Stimulated activated CD4-positive, alpha-beta T cell treated with anti-CD3 and anti-CD28 coated beads, Interleukin-2, amount 100 ng/mL, for 24 hours (primary cell): ENCODE data around the gene RNU6-9.
A peak's percentile ranks its signal among the peaks of the same experiment; 100 is the strongest.

Experiments used
- DNase-seq, 2 donors: peaks; one replicate each; pipeline ENCODE4 v3.0.0-alpha.2; 2020

The RNU6-9 gene

DNA sequence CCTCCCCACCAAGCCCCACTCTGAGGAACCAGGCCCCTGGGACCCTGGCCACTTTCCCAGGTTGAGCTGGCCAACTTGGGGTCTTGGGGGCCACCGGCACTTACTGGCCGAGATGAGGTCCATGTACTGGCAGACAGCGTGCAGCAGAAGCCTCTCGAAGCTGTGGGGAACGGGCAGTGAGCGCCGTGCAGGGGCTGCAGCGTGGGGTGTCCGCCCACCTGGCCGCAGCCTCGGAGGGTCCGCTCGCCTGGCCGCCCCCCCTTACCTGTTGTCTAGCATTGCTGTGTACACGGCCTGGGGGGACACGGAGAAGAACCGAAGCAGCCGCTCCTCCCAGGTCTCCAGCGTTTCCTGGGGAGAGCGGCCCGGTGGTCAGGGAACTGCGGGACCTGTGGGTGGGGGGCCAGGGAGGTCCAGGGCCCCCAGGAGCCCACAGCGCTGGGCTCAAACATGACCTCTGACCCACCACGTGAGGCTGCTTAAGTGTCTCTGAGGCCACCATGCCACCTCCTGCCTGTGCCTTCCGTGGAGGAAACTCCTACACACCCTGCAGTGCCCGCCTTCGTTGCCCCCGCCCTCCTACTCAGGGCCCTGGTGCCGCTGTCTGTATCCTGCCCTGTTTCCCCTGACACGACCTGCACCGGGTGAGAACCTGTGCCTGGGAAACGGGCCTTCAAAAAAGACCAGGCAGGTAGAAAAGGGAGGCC is 6.2 kb downstream of the RNU6-9 start:
- no peak for DNase-seq

DNA sequence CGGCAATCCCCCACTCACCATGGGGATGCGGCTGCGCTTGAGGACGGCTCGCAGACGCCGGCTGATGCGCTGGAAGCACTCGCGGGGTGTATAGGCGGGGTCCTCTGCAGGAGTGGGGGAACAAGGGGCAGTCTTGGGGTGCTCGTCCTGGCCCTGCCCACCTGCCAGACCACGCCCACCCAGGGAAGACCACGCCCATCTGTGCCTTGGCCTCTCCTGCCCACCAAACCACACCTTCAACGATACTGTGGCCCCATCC is 6.7 kb downstream of the RNU6-9 start:
- DNase-seq: no peak

DNA sequence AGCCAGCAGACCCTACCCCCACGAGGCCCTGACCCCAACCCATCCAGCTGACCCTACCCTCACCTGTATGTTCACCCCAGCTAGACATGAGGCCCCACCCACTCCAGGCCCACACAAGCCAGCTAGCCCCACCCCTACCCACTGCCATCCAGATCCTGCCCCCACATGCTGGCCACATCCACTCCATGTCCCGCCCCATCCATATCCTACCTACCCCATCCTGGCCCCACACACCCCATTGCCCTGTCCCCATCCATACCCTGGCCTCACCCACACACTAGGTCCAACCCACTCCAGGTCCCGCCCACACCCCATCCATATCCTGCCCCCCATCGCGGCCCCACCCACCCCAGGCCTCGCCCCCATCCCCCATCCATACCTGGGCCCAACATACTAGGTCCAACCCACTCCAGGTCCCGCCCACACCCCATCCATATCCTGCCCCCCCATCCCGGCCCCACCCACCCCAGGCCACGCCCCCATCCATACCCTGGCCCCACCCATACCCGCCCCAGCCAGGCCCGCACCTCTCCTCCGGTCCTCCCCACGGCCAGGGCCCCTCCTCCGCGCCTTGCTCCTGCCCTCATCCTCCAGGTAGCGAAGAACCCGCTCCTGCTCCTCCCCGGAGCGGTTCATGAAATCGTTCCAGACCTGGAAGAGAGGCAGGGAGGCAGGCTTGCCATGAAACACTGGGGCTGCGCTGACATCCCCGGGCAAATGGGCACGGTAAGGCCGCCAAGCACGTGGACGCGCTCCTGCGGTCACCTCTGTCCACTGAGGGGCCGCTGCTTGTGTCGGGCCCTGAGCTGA is 7.2 kb downstream of the RNU6-9 start:
- DNase-seq: peak in 1 of 2 donors; percentile 33

DNA sequence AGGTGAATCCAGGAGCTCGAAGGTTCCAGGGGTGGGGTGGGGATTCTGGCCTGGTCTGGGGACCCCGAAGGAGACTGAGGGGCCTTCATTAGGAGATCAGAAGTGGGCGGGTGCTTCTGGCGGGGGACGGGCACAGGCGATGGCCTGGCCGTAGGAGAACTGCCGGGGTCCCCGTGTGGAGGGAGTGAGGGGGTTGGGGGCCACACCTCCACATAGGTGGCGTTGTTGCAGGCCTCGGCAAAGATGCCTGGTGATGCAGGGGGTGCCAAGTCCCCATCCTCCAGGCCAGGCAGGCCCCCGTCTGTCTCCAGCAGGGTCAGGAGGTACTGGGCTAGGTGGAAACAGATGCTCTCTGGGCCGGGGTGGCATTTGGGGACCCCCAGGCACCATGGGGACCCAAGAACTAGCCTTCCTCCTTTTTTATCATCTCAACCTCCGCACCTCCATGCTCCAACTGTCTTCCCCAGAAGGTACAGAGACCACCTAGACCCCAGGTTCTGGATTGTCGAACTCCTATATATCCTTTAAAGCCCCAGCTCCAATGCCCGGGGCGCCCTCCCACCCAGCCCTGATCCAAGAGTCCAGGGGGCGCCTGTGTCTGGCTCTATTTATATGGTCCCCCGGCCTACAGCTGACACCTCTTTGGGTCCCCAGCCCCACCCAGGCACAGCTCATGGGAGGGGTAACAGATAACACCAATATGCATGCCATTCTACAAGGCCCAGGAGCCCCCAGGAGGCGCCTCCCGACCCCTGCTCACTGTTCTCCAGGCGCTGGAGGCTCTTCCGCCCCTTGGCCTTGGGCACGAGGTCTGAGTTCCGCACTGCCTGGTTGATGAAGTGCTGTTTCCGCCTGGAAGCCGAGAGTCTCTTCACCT is 8.2 kb downstream of the RNU6-9 start:
- DNase-seq: no peak

DNA sequence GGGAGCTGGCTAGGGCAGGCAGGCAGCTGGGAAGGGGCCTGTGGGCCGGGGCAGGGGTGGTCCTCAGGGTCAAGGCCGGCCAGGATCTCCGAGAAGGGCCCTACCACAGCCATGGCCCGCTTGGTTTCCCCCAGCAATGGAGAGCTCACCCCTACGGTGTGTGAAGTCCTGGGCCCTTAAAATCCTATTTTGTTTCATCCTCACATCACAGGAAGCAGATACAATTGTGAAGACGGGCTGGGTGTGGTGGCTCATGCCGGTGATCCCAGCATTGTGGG is 8.7 kb downstream of the RNU6-9 start:
- DNase-seq: no peak

GRCh38 chr19:902446-903226 is 9.4 kb downstream of the RNU6-9 start:
- DNase-seq: no peak

DNA sequence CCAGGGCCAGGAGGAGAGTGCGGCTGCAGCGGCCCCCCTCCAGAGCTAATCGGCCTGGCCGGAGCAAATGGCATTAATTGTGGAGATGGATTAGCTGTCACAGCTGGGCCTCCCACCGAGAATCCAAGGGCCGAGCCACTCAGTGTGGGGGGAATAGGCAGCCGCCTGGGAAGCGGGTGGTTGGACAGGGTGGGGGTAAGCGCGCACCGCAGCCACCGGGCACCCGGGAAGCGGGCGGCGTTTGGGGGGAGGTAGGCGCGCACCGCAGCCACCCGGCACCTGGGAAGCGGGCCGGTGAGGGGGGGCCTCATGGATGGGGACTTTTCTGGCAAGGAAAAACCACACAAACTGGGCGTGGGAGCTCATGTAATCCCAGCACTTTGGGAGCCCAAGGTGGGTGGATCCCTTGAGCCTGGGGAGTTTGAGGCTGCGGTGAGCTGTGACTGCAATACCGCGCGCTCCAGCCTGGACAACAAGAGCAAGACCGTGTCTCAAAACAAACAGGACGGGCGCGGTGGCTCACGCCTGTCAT is 10.0 kb downstream of the RNU6-9 start:
- no peak for DNase-seq

- DNase-seq: no peak
Observed at GRCh38 chr19:904545-904944, 11.3 kb downstream of the RNU6-9 start.

DNA sequence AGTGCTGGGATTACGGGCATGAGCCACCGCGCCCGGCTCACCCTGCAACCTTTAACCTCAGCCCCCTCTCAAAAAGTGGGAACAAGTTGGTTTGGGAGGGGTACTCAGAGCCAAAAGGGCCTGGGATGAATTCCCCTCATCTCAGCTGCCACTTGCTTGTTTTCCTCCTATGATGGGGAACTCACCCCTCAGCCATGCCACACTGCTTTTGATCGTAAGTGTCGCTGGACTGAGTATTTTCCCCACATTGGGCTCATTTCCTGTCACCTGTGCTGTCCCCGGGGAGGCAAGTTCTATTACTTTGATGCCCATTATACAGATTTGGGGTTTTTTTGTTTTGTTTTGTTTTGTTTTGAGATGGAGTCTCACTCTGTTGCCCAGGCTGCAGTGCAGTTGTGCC is 13.2 kb downstream of the RNU6-9 start:
- DNase-seq: no peak

GRCh38 chr19:907183-907853 is 14.0 kb downstream of the RNU6-9 start:
- peak in 1 of 2 donors; percentile 29 for DNase-seq

DNA sequence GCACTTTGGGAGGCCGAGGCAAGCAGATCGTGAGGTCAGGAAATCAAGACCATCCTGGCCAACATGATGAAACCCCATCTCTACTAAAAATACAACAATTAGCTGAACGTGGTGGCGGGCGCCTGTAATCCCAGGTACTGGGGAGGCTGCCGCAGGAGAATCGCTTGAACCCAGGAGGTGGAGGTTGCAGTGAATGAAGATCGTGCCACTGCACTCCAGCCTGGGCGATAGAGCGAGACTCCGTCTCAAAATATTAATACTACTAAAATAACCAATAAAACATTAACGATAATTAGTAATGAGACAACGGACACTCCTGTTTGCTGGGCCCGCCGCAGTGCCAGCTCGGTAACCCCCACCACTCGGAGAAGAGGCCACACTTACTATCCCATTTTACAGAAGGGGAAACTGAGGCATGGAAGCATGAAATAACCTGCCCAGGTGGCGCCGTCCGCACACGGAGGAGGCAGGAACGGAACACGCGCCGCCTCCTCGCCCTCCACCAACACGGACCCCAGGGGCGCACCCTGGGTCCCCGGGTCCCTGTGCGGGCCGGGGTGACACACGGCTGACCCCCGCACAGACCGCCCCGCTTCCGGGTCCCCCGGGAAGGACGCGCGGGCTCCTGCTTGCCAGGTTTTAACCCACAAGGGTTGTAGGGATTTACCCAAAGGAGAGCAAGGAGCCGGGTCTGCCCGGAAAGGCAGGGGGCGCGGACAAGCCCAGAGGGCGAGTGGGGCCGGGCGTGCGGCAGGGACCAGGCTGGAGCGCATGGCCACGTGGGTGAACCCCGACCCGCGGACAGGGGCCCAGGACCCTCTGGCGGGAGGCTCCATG is 18.1 kb downstream of the RNU6-9 start:
- no peak for DNase-seq

DNA sequence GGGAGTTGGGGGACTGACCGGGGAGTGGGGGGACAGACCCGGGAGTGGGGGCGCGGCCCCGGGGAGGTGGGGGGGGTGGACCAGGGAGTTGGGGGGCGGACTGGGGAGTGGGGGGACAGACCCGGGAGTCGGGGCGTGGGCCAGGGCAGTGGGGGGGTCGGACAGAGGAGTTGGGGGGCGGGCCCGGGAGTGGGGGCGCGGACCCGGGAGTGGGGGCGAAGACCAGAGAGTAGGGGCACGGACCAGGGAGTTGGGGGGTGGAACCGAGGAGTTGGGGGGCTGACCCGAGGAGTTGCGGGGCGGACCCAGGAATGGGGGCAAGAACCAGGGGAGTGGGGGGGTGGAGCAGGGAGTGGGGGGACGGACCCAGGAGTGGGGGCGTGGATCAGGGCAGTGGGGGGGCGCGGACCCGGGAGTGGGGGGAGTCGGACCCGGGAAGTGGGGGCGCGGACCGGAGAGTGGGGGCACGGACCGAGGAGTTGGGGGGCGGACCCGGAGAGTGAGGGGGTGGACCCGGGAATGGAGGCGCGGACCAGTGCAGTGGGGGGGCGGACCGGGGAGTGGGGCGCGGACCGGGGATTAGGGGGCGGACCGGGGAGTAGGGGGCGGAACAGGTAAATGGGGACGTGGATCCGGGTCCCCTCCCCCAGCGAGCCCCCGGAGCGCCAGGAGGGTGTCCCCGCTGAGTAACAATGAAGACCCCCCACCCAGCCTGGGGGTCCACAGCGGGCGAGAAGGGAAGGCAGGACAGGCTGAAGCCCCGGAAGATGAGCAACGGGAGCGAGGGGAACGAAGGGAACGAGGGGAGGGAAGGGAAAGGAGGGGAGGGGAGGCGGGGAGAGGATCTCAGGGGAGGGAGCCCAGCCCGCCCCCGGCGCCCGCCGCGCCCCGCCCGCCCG is 19.1 kb downstream of the RNU6-9 start:
- peak; percentile 44 to 51 for DNase-seq

DNA sequence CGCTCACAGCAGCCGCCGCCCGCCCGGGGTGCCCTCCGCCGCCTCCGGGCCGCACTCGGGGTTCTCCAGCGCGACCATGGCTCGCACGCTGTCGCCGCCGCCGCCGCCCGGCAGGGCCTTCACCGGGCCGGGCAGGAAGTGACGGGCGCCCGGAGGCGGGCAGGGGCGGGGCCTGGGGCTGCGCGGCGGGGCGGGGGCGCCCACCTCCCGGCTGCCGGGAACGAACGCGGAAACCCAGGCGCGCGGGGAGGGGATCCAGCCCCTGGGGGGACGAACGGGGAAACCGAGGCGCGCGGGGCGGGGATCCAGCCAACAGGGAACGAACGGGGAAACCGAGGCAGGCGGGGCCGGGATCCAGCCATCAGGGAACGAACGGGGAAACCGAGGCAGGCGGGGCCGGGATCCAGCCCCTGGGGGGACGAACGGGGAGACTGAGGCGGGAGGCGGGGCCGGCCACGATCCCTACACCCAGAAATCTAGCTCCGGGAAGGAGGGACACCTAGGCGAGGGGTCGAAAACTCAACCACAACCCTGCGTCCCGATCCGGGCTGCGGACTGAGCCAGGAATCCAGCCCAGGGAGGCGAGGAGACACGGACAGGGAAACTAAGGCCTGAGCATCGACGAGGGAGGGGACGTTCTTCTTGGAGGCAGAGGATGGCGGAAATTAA is 19.9 kb downstream of the RNU6-9 start, which contains the start of gene R3HDM4:
Gene R3HDM4 (minus strand): TSS at position 140 of the 669 bp plus-strand sequence. CDS start 62 bp downstream, at position 78.
- DNase-seq: peak; percentile 84 to 89

DNA sequence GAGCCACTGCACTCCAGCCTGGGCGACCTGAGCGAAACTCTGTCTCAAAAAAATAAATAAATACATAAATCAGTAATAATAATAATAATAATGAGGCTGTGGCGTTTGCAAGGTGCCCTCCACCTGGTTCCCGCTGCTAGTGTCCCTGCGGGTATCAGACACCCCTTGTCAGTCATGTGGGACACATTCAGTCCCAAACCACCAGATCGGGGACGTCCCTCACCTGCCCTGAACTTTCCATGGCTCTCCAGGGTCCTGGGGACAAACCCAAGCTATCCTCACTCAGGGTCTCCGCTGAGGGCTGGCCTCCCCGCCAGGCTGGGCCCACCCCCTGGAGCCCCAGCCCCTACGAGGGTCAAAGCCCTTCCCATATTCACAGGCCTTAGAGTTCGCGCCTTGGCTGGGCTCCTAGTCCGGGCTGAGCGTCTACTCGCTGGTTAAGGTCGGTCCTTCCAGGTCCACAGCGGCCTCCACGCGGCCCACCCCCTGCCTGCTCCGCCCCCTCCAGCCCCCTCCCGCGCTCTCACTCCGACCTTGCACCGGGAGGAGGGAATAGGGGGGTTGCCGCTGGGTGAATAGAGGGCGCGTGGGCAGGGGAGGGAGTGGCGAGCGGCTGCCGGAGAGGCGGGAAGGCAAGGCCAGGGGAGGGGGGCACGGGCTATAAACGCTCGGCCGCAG is 23.5 kb downstream of the RNU6-9 start:
- peak; percentile 46 to 64 for DNase-seq

GRCh38 chr19:917323-918151 is 24.3 kb downstream of the RNU6-9 start, which contains the start of gene KISS1R:
TSS of gene KISS1R (plus strand) at chr19:917333. CDS start at chr19:917503, 170 bp downstream.
- peak; percentile 43 to 55 for DNase-seq

DNA sequence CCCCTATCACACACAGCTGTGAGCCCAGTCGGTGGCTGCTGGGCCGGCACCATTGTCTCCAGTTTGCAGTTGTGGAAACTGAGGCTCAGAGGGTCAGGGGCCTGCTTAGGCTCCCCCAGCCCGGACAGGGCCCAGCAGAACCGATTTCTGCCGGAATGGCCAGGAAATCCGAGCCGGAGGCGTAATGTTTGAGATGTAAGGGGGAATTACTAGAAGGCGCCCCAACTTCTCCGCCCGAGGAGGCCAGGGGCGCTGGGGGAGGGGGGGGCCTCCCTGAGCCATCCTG is 24.8 kb downstream of the RNU6-9 start:
- DNase-seq: no peak

DNA sequence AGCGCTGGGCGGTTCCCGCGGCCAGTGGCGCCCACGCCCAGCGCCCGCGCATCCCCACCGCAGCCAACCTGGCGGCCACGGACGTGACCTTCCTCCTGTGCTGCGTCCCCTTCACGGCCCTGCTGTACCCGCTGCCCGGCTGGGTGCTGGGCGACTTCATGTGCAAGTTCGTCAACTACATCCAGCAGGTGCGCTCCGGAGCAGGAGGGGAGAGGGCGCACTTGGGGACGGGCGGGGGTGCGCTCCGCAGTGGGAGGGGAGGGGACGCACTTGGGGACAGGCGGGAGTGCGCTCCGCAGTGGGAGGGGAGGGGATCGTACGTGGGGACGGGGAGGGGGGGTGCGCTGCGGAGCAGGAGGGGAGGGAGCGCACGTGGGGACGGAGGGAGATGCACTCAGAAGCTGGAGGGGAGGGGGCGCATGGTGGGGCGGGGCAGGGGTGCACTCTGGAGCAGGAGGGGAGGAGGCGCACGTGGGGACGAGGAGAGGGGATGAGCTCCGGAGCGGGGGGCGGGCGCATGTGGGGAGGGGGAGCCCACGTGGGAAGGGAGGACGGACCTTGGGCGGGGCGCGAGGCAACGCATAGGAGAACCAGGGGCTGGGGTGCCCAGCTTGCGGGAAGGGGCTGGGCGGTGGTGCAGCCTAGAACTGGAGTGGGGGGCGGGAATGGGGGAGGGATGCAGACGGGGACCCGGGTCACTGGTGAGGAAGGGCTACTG is 25.4 kb downstream of the RNU6-9 start:
- DNase-seq: peak in 1 of 2 donors; percentile 62
